ENCODE measurements around the gene MEGF11. TPM values are rescaled to one million over a fixed set of nuclear protein-coding genes. Genes with fewer than 3 reads are reported as not detected.
A peak's percentile ranks its signal among the peaks of the same experiment; 100 is the strongest.

Gene MEGF11
- total RNA-seq, 1 donor from 2014 or later, result 0.06 TPM

- H3K4me1 Mint-ChIP-seq, result peaks cover 13% of the 10 kb centered on the region
Measured at GRCh38 chr15:66288093-66288492, 34.5 kb upstream of the MEGF11 start.

GRCh38 chr15:66287461-66288057, 34.0 kb upstream of the MEGF11 start:
- Histone ChIP-seq H3K27me3 (peaks cover 1% of the 10 kb centered on the region), H3K27ac (no peak overlapping the region), H3K36me3 (no peaks in the 10 kb centered on the region), H2AFZ (replicated peaks) (no peak overlapping the region), H3K4me2 (no peak overlapping the region), H3F3A (ENCODE audit: low read depth) (peaks cover 12% of the 10 kb centered on the region), H3K4me1 (peaks cover 3% of the 10 kb centered on the region), H4K20me1 (ENCODE audit: low read depth) (no peaks in the 10 kb centered on the region), H3K9ac (no peak overlapping the region), H3K4me3 (no peak overlapping the region), H3K9me3 (ENCODE audit: low read depth) (no peaks in the 10 kb centered on the region), H3K79me2 (ENCODE audit: low read depth) (no peaks in the 10 kb centered on the region)
- H3K36me3 Mint-ChIP-seq, result no peaks in the 10 kb centered on the region
- H3K27ac Mint-ChIP-seq, result no peak overlapping the region
- TF ChIP-seq EZH2 (IDR thresholded peaks at IDR 0.05) (no peak), EZH2phosphoT487 (IDR thresholded peaks at IDR 0.05) (no peak), CTCF (IDR thresholded peaks at IDR 0.05) (peak; percentile 61)
- no peak overlapping the region for H3K4me3 Mint-ChIP-seq
- H3K9me3 Mint-ChIP-seq, result no peaks in the 10 kb centered on the region
- H3K4me1 Mint-ChIP-seq, result peaks cover 11% of the 10 kb centered on the region
- peak; percentile 38 for DNase-seq (ENCODE audit: low spot score)
- H3K27me3 Mint-ChIP-seq (ENCODE audit: insufficient read depth, low read depth), result no peaks in the 10 kb centered on the region

More at GRCh38 chr15:66288093-66288492, 34.5 kb upstream of the MEGF11 start:
- TF ChIP-seq EZH2 (IDR thresholded peaks at IDR 0.05), result no peak
- TF ChIP-seq EZH2phosphoT487 (IDR thresholded peaks at IDR 0.05), result no peak
- no peak for TF ChIP-seq CTCF (IDR thresholded peaks at IDR 0.05)
- H3K4me2 ChIP-seq, result no peak overlapping the region
- no peak overlapping the region for H3K27ac ChIP-seq
- H3K36me3 ChIP-seq, result no peaks in the 10 kb centered on the region
- H3K4me3 ChIP-seq, result no peak overlapping the region
- no peaks in the 10 kb centered on the region for H3K9me3 ChIP-seq (ENCODE audit: low read depth)
- H3F3A ChIP-seq (ENCODE audit: low read depth), result peaks cover 13% of the 10 kb centered on the region
- peaks cover 5% of the 10 kb centered on the region for H3K27me3 ChIP-seq
- no peaks in the 10 kb centered on the region for H3K36me3 Mint-ChIP-seq
- H2AFZ ChIP-seq (replicated peaks), result no peak overlapping the region
- no peaks in the 10 kb centered on the region for H3K27me3 Mint-ChIP-seq (ENCODE audit: insufficient read depth, low read depth)
- no peaks in the 10 kb centered on the region for H3K79me2 ChIP-seq (ENCODE audit: low read depth)
- no peak overlapping the region for H3K27ac Mint-ChIP-seq
- no peaks in the 10 kb centered on the region for H3K9me3 Mint-ChIP-seq
- H3K4me1 ChIP-seq, result peaks cover 3% of the 10 kb centered on the region
- H3K4me3 Mint-ChIP-seq, result no peak overlapping the region
- no peak for DNase-seq (ENCODE audit: low spot score)
- no peaks in the 10 kb centered on the region for H4K20me1 ChIP-seq (ENCODE audit: low read depth)
- H3K9ac ChIP-seq, result no peak overlapping the region

GRCh38 chr15:66285533-66286280, 32.2 kb upstream of the MEGF11 start:
- H3K4me1 ChIP-seq, result peaks cover 3% of the 10 kb centered on the region
- H4K20me1 ChIP-seq (ENCODE audit: low read depth), result no peaks in the 10 kb centered on the region
- H3F3A ChIP-seq (ENCODE audit: low read depth), result peaks cover 6% of the 10 kb centered on the region
- no peak for DNase-seq (ENCODE audit: low spot score)
- no peaks in the 10 kb centered on the region for H3K36me3 Mint-ChIP-seq
- H3K4me1 Mint-ChIP-seq, result peaks cover 4% of the 10 kb centered on the region
- H3K27ac Mint-ChIP-seq, result no peak overlapping the region
- no peaks in the 10 kb centered on the region for H3K9me3 ChIP-seq (ENCODE audit: low read depth)
- H3K27me3 ChIP-seq, result no peaks in the 10 kb centered on the region
- H2AFZ ChIP-seq (replicated peaks), result no peak overlapping the region
- H3K4me3 Mint-ChIP-seq, result no peak overlapping the region
- TF ChIP-seq EZH2 (IDR thresholded peaks at IDR 0.05), result no peak
- no peak for TF ChIP-seq CTCF (IDR thresholded peaks at IDR 0.05)
- no peak for TF ChIP-seq EZH2phosphoT487 (IDR thresholded peaks at IDR 0.05)
- H3K27me3 Mint-ChIP-seq (ENCODE audit: insufficient read depth, low read depth), result no peaks in the 10 kb centered on the region
- no peak overlapping the region for H3K9ac ChIP-seq
- no peak overlapping the region for H3K4me3 ChIP-seq
- no peak overlapping the region for H3K4me2 ChIP-seq
- H3K36me3 ChIP-seq, result no peaks in the 10 kb centered on the region
- H3K79me2 ChIP-seq (ENCODE audit: low read depth), result no peaks in the 10 kb centered on the region
- no peak overlapping the region for H3K27ac ChIP-seq
- H3K9me3 Mint-ChIP-seq, result no peaks in the 10 kb centered on the region

Data from neural progenitor cell (in vitro differentiated cells).